HEK293T (cell line): Measurements from ENCODE around the gene MAGEB10.

ENCODE experiments used
- FOXA1 ChIP-seq: fragments of 450-650 bp; IDR thresholded peaks from 2 replicates; pipeline ENCODE4 v1.6.1; 2016; ENCODE audit warnings: mild to moderate bottlenecking
- L3MBTL2 ChIP-seq: fragments of 450-650 bp; conservative IDR thresholded peaks from 2 replicates; pipeline ENCODE4 v1.6.1; 2016; ENCODE audit warnings: mild to moderate bottlenecking
- NFRKB ChIP-seq: fragments of 450-650 bp; IDR thresholded peaks from 2 replicates; pipeline ENCODE4 v1.6.1; 2016; ENCODE audit warnings: mild to moderate bottlenecking, moderate library complexity
- SP1 ChIP-seq: fragments of 450-650 bp; IDR thresholded peaks from 2 replicates; pipeline ENCODE4 v1.6.1; 2017

DNA sequence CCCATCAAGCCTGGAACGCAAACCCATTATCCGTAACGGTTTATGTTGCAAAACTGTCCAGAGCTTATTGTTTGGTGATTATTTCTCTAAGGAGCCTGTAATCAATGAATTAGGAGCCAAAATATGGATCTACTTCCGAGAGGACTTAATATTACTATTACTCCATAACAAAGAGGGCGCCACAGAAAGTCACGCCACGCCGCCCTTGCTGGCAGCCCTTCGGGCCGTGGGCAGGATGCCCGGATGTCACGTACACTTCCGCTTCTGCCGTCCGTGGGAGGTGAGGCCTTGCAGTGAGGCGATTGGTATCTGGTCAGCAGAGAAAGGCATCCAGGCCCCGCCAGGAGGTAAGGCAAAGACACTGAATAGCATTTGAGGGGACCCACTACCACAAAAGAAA, at the start of gene MAGEB10:
- no peak for TF ChIP-seq NFRKB
- no peak for TF ChIP-seq FOXA1
- TF ChIP-seq SP1: no peak
- TF ChIP-seq L3MBTL2: no peak
